ENCODE results near the gene KIFBP.

The KIFBP gene

GRCh38 chr10:69043931-69044531 lies 55.4 kb downstream of the KIFBP start:
- DNase-seq (ENCODE audit: low read depth): no peak
- no peak overlapping the region for H3K4me3 ChIP-seq (ENCODE audit: low read depth, low read length)
- TF ChIP-seq MYC (IDR thresholded peaks at IDR 0.05; ENCODE audit: low read depth, low read length) (no peak), CTCF (IDR thresholded peaks at IDR 0.05; ENCODE audit: low read depth, low read length) (no peak), POLR2A (IDR thresholded peaks at IDR 0.05; ENCODE audit: extremely low read depth, insufficient read length) (no peak), MAX (IDR thresholded peaks at IDR 0.05; ENCODE audit: low read depth, low read length) (no peak; the same call in 1 of the 2 replicates)

- TF ChIP-seq CTCF (IDR thresholded peaks at IDR 0.05; ENCODE audit: low read depth, low read length) (no peak), MYC (IDR thresholded peaks at IDR 0.05; ENCODE audit: low read depth, low read length) (no peak), POLR2A (IDR thresholded peaks at IDR 0.05; ENCODE audit: extremely low read depth, insufficient read length) (no peak), MAX (IDR thresholded peaks at IDR 0.05; ENCODE audit: low read depth, low read length) (peak; percentile 50)
- peak; percentile 78 for DNase-seq (ENCODE audit: low read depth)
- H3K4me3 ChIP-seq (ENCODE audit: low read depth, low read length): no peak overlapping the region
Measured at GRCh38 chr10:69044546-69044945, 55.9 kb downstream of the KIFBP start.

- H3K4me3 ChIP-seq (ENCODE audit: low read depth, low read length): no peak overlapping the region
- DNase-seq (ENCODE audit: low read depth): peak; percentile 96
- TF ChIP-seq MAX (IDR thresholded peaks at IDR 0.05; ENCODE audit: low read depth, low read length) (peak; percentile 71), CTCF (IDR thresholded peaks at IDR 0.05; ENCODE audit: low read depth, low read length) (no peak), POLR2A (IDR thresholded peaks at IDR 0.05; ENCODE audit: extremely low read depth, insufficient read length) (no peak), MYC (IDR thresholded peaks at IDR 0.05; ENCODE audit: low read depth, low read length) (peak; percentile 89)
Measured at GRCh38 chr10:69045441-69046300, 57.1 kb downstream of the KIFBP start.

GRCh38 chr10:69047111-69047832 lies 58.7 kb downstream of the KIFBP start:
- DNase-seq (ENCODE audit: low read depth): no peak
- TF ChIP-seq MAX (IDR thresholded peaks at IDR 0.05; ENCODE audit: low read depth, low read length) (no peak), POLR2A (IDR thresholded peaks at IDR 0.05; ENCODE audit: extremely low read depth, insufficient read length) (no peak), MYC (IDR thresholded peaks at IDR 0.05; ENCODE audit: low read depth, low read length) (no peak), CTCF (IDR thresholded peaks at IDR 0.05; ENCODE audit: low read depth, low read length) (no peak)
- H3K4me3 ChIP-seq (ENCODE audit: low read depth, low read length): no peak overlapping the region

- no peak overlapping the region for H3K4me3 ChIP-seq (ENCODE audit: low read depth, low read length)
- TF ChIP-seq MAX (IDR thresholded peaks at IDR 0.05; ENCODE audit: low read depth, low read length) (peak; percentile 91), CTCF (IDR thresholded peaks at IDR 0.05; ENCODE audit: low read depth, low read length) (no peak), MYC (IDR thresholded peaks at IDR 0.05; ENCODE audit: low read depth, low read length) (peak; percentile 91), POLR2A (IDR thresholded peaks at IDR 0.05; ENCODE audit: extremely low read depth, insufficient read length) (peak; percentile 12)
- peak; percentile 97 for DNase-seq (ENCODE audit: low read depth)
Measured at GRCh38 chr10:69048103-69048502, 59.5 kb downstream of the KIFBP start.

Measured in NB4 (cell line).